GM21515 (cell line): Measurements from ENCODE around the gene TTC13.

Experiments
- ATAC-seq: cut with Tn5 transposase; IDR thresholded peaks from one replicate; pipeline ENCODE4 v1.9.1; 2021; ENCODE audit not compliant: unreplicated experiment

TTC13 gene

GRCh38 chr1:230876660-230877059 is 102.0 kb downstream of the TTC13 start:
- ATAC-seq = no peak

GRCh38 chr1:230875370-230875769 is 103.3 kb downstream of the TTC13 start:
- no peak for ATAC-seq

- ATAC-seq = no peak
Measured at GRCh38 chr1:230870916-230871315, 107.7 kb downstream of the TTC13 start.

DNA sequence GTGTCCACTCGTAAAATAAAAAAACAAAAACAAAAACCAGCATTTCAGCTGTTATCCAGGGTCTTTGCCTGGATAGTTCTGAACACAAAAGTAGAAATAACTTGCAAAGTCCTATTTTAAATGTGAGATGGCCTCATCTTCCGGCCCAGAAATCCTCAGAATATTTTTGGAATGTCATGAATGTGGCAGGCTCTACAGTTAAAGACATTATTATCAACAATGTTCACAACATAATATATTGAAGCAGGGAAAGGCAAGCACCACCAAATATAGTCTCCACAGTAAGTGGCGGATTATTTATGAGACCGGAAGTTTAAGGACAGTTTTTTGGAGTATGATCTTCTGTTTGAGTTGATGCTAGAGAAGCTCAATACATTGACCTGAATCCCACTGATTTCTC is 109.2 kb downstream of the TTC13 start:
- ATAC-seq = no peak

DNA sequence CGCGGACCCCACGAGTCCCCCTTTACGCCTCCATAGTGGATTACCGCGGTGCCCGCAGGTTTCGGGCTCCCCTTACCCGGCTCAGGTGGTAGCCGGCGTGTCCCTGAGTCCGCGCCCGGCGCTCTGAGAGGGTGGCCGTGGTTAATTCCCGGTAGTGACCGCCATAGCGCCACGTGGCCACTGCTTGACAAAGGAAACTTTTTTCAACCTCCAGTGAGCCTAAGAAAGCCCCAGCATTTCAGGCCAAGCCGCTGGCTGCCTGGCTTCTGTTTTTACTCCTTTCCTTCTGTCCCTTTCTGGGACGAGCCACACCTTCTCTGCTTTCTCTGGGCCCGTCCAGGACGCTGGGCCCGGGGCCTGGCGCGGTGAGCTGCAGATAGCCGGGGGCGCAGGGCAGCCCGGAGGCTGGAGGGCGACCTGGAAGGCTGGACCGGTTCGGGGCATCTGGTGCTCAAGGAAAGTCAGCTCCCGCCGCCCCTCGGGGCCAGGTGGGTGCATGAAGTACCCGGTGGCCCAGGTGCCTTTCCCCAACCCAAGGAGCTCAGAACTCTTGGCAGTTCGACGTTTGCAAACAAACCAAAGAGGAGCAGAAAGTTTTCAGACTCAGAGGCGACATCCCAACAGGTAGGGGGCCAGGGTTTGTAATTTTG is 109.8 kb downstream of the TTC13 start:
- ATAC-seq = peak; percentile 43

GRCh38 chr1:230867903-230868735 is 110.5 kb downstream of the TTC13 start, which contains the start of gene C1orf198:
Gene C1orf198, minus strand, starts transcription at chr1:230868521. Its CDS starts 9 bp downstream, at chr1:230868512.
- ATAC-seq = peak; percentile 85

- ATAC-seq = no peak
Measured at GRCh38 chr1:230867101-230867902, 111.4 kb downstream of the TTC13 start.

GRCh38 chr1:230866171-230867070 is 112.2 kb downstream of the TTC13 start:
- no peak for ATAC-seq

DNA sequence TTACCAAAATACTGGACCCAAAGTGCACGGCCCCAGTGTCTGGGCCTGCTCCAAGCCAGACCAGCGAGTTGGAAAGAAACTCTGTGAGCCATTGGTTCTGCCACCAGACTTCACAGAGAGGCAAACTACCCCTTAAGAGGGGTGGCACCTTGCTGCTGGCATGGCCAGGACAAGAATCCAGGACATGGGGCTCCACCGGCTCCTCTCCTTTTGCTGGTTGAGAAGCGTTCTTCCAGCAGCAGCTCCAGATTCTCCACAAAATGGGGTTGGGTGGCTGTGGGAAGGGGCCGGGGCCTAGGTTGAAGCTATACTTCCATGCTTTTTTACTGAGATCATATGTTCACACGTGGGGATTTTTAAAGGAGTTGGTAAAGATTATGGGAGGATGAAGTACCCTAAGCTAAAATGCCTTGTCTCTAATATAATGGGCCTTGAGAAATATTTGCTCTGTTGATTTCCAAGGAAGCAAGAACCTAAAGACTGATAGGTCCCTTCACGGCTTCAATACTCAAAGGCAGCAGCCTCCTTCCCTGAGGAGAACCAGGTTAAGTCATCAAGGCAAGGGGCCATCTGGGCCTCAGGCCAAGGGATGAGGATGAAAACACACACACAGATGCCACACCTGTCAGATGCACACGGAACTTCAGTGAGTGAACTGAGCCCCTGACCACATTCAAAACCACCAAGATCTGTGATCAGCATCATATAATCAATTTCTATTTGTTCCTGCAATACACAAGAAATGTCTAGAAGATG is 113.4 kb downstream of the TTC13 start:
- no peak for ATAC-seq

- ATAC-seq = no peak
Measured at GRCh38 chr1:230864441-230864840, 114.2 kb downstream of the TTC13 start.

GRCh38 chr1:230863449-230863848 is 115.2 kb downstream of the TTC13 start:
- ATAC-seq = no peak

- ATAC-seq = no peak
Measured at GRCh38 chr1:230861970-230862595, 116.6 kb downstream of the TTC13 start.

DNA sequence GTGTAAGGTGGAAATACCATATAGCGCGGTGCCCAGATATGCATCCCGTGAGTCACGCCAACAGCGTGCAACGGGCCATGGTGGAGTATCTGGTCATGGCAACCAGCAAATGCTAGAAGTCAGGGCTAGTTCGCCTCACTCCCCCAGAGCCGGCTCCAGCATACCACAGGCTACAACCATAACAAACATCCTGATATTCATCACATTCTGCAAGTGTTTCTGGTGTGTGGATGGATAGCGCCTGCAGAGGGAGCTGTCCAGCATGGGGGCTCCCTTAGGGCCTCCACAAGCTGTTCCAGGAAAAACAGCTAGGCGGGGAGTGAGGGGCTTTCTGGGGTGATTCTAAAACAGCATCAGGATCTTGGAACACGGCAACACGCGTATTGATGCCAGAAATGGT is 117.2 kb downstream of the TTC13 start:
- ATAC-seq = no peak

DNA sequence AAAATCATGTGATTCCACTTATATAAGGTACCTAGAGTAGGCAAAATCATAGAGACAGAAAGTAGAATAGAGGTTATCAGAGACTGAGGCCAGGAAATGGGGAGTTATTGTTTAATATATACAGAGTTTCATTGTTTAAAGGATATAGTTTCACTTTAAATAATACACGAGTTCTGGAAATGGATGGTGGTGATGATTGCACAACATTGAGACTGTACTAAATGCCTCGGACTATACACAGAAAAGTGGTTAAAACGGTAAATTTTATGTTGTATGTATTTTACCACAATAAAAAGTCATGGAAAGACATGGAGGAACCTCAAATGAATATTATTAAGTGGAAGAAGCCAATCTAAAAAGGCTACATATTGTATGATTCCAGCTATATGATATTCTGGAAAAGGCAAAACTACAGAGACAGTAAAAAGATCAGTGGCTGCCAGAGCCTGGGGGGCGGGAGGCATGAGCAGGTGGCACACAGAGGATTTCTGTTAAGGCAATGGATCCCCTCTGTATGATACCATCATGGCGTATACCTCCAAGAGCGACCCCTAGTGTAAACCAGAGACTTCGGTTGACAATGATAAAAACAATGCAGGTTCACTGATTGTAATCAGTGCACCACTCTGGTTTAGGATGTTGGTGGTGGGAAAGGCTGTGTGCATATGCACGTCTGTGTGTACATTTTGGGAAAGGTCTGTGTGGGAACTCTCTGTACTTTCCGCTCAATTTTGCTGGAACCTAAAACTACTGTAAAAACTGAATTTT is 117.9 kb downstream of the TTC13 start:
- no peak for ATAC-seq

DNA sequence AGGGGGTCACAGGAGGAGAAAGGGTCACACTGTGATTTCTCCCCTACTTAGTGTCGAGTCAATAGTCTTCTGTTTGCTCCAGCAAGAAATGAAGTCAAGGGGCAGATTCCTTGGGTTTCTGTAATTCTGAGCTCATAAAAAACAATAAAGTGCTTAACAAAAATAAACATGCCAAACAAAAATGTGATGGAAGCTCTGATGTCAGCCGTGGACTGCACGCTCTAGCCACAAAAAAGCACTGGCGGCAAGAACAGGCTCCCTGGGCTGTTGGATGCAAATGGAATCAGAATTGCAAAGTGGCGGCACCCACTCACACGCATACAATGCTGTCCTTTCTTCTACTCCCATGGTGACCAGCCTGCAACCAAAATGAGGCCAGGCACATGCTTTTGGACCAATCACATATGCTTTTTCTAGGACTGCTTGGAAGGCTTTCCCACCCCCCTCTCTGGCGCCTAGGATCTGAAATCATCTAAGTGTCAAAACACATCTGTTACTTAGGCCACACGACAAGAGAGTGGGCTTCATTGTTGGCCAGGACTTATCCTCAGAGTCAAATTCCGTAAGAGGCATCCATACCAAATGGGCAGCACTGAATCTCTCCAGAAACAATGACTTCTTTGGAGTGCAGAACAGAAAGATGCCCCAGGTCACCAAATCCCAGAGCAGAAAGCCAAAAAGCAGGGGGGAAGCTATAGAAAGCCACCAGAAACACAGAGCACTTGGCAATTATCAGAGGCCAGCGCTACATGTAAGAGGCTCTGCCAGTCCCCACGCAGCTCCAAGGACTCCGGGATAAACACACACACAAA is 119.5 kb downstream of the TTC13 start:
- no peak for ATAC-seq

DNA sequence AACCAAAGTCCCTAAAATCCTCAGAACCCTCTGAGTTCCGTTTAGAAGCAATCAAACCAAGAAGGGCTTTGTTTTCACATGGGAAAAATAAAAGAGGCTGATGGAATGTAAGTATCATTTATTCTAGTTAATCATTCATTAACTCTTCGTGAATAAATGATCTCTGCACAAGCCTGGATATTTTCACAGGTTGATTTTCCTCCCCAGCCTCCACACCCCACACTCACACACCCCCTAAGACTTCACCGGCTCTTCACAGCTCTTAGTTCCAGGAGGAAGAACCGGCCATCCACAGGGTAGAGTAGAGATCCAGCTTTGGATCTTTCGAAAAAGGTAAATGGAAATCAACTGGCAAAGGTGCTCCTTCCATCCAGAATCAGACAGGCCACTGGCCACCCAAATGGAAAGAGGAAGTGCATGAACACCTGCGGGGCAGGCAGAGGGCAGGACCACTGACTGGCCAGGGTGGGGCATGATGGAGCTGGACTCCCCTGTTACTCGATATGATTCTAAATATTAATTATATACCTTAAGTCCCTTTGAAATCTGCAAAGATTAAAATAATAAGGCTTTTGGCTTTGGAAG is 120.3 kb downstream of the TTC13 start:
- ATAC-seq = no peak

GRCh38 chr1:230857822-230858221 is 120.8 kb downstream of the TTC13 start:
- ATAC-seq = no peak
